Heart right ventricle (tissue), 16 donors: ENCODE data around the gene GRWD1. TPM values are rescaled to one million over a fixed set of nuclear protein-coding genes. Genes with fewer than 3 reads are reported as not detected.

ENCODE experiments used
- ATAC-seq, 8 donors: fragments of 200-7000 bp; cut with Tn5 transposase; one replicate each; pipeline ENCODE4 v1.9.1; 2020; ENCODE audit warnings: mild to moderate bottlenecking in 8 of 8, moderate library complexity in 8 of 8, moderate number of reproducible peaks in 1 of 8
- DNase-seq, 2 donors: peaks; one replicate each; pipeline ENCODE4 v3.0.0-alpha.2; 2020
- H3K27ac ChIP-seq, 10 donors: fragments of 200-600 bp; sonication (generic) in 2 of 10; one replicate each; pipeline versions ENCODE4 v1.5.0 to v1.8.0; 2020 to 2022; ENCODE audit warnings: mild to moderate bottlenecking in 3 of 10
- H3K27me3 ChIP-seq, 7 donors: fragments of 200-600 bp; one replicate each; pipeline ENCODE4 v1.8.0; 2021 to 2022; ENCODE audit warnings: mild to moderate bottlenecking in 2 of 7
- H3K36me3 ChIP-seq, 9 donors: fragments of 200-600 bp; sonication (generic) in 1 of 9; one replicate each; pipeline versions ENCODE4 v1.5.0 to v1.8.0; 2020 to 2022; ENCODE audit warnings: mild to moderate bottlenecking in 2 of 9
- H3K4me1 ChIP-seq, 9 donors: fragments of 200-600 bp; sonication (generic) in 1 of 9; one replicate each; pipeline versions ENCODE4 v1.5.0 to v1.8.0; 2020 to 2022; ENCODE audit warnings: mild to moderate bottlenecking in 4 of 9
- H3K4me3 ChIP-seq, 10 donors: fragments of 200-600 bp; sonication (generic) in 2 of 10; one replicate each; pipeline versions ENCODE4 v1.5.0 to v1.8.0; 2020 to 2022; ENCODE audit warnings: mild to moderate bottlenecking in 7 of 10, moderate library complexity in 2 of 10
- H3K9me3 ChIP-seq, 11 donors: fragments of 200-600 bp in 10 of 11; sonication (generic) in 2 of 11; one replicate each; pipeline versions ENCODE4 v1.5.0 to v1.8.0; 2013 to 2022; ENCODE audit warnings: mild to moderate bottlenecking in 2 of 11, control low read depth in 1 of 11, moderate library complexity in 1 of 11
- CTCF ChIP-seq, 9 donors: fragments of 200-600 bp; sonication (generic) in 2 of 9; IDR thresholded peaks; one replicate each; pipeline versions ENCODE4 v1.5.0 to v1.8.0; 2021 to 2022; ENCODE audit warnings: antibody characterized with exemption in 9 of 9, mild to moderate bottlenecking in 5 of 9, moderate library complexity in 1 of 9
- WGBS, 2 donors: extraction: QIAGEN DNeasy Blood & Tissue Kit; methylation state at CpG; one replicate each; pipeline ENCODE4 v1.1.7; 2013; ENCODE audit warnings: inconsistent platforms in 1 of 2; 5-methylcytosine and 5-hydroxymethylcytosine counted together
- intact Hi-C, 10 donors: fragments of 100-400 bp; cut with DNase I; formaldehyde crosslinking; loops; one replicate each; pipeline versions ENCODE4 v1.11.1 to v1.14.2; 2022
- polyA plus RNA-seq, 2 donors: library from polyadenylated mRNA; stranded (reverse); fragments of 200-250 nt; gene quantifications; one replicate each; pipeline ENCODE4 v1.2.3, GENCODE V29; 2013
- total RNA-seq, 10 donors: library from RNA; stranded (reverse); fragmentation: NEBNext Ultra II Directional in 3 of 10; extraction: Animal tissue kit (Norgen Biotek cat#: 25700) in 3 of 10; gene quantifications; one replicate each; pipeline versions ENCODE4 v1.2.1 to v1.2.4, GENCODE V29; 2021 to 2023
- donor health status: Arrhythmogenic right ventricular cardiomyopathy.
- donor health status: ischemic (EF 13 %, LVEDD 7.1; RV severe dilation, severe dysfunction).
- donor health status: healthy with polysubstance abuse.
- donor health status: DM: no; HTN: yes; CAD: no.
- donor health status: DM: no; HTN: no; CAD: no.
- donor health status: ischemic (EF 25% LVEDD 6.9; RV normal size, moderate dysfunction).
- donor health status: ischemic (EF 25% LVEDD 5.7; RV mildly dilated, moderate dysfunction).
- donor health status: healthy.
- donor health status: DM: yes; HTN: yes; CAD: no.
- donor health status: Ischemic cardiomyopathy.
- donor health status: ischemic (EF 35%, LVEDD 5.7; RV mildly dilated, moderate dysfunction).
- donor health status: nonischemic (EF 11% LVEDD 7.7; RV severe dilation, severe dysfunction).
- donor health status: DM: yes; HTN: yes; CAD: no.
- donor health status: PGD.
- donor health status: ischemic (EF 29% LVEDD 5.4; RV normal size, mild dysfunction).
- donor health status: nonischemic (EF 23%, LVEDD 6.1; RV moderate dilation, normal function).

GRWD1 gene
- total and polyA plus RNA-seq, 12 donors: 5.6 to 26.2 (median 17.0) TPM

DNA sequence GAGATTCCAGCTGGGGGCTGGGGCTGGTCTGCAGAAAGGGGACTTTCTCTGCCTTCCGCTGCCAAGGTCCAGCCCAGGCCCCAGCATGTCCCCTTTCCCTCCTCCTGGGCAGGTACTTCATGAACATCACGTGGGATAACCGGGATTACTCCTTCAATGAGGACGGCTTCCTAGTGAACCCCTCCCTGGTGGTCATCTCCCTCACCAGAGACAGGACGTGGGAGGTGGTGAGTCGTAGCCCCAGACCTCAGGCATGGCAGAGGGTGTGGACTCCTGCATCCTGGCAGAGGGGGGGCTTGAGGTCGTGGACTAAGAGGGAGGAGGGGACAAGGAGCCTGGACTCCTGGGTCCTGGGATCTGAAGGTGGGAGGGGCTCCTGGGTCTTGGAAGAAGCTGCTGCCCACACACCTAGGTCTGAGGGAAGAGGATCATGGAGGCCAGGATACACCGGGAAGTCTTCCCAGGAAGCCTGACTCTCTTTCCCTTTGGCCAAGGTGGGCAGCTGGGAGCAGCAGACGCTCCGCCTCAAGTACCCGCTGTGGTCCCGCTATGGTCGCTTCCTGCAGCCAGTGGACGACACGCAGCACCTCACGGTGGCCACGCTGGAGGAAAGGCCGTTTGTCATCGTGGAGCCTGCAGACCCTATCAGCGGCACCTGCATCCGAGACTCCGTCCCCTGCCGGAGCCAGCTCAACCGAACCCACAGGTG is 31.8 kb upstream of the GRWD1 start:
- intact Hi-C loops: no loop called here
- Histone ChIP-seq H3K27ac (no peak overlapping the region), H3K4me1 (peaks cover 0 to 16% (median 6%) of the 10 kb centered on the region in 9 donors), H3K36me3 (no peaks in the 10 kb centered on the region), H3K9me3 (no peaks in the 10 kb centered on the region), H3K4me3 (peak overlapping the region in 3 of 10 donors; percentile 27 to 33 (median 31)), H3K27me3 (peaks cover 0 to 27% (median 9%) of the 10 kb centered on the region in 7 donors)
- DNase-seq (no peak), ATAC-seq (no peak)
- whole genome bisulfite sequencing, 2 donors: 39 to 49% methylated on average over 24 of the region's 24 CpGs
- TF ChIP-seq CTCF (IDR thresholded peaks at IDR 0.05): no peak

DNA sequence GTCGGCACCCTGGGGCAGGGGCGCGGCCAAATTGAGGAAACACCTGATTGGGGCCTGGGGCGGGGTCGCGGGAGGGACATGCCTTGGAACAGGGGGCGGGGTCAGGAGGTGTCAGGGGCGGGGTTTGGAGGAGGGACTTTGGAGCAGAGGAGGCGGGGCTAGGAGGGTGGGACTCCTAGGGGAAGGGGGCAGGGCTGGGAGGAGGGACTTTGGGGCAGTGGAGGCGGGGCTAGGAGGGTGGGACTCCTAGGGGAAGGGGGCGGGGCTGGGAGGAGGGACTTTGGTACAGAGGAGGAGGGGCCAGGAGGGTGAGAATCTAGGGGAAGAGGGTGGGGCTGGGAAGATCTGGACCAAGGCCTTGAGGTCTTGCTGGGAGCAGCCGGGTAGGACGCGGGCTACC is 30.4 kb upstream of the GRWD1 start:
- no peaks in the 10 kb centered on the region for H3K9me3 ChIP-seq
- peaks cover 0 to 27% (median 9%) of the 10 kb centered on the region in 7 donors for H3K27me3 ChIP-seq
- TF ChIP-seq CTCF (IDR thresholded peaks at IDR 0.05): no peak
- intact Hi-C loops: no loop called here
- H3K4me1 ChIP-seq: peaks cover 0 to 16% (median 6%) of the 10 kb centered on the region in 9 donors
- ATAC-seq (peak; percentile 64 to 91 (median 85)), DNase-seq (peak; percentile 76 to 83)
- H3K4me3 ChIP-seq: peak overlapping the region in 7 of 10 donors; percentile 8 to 42 (median 31)
- H3K27ac ChIP-seq: no peak overlapping the region
- H3K36me3 ChIP-seq: no peaks in the 10 kb centered on the region
- WGBS, 2 donors: 26 to 30% methylated on average over 13 to 14 of the region's 14 CpGs

GRCh38 chr19:48415806-48416221 is 30.0 kb upstream of the GRWD1 start:
- H3K36me3 ChIP-seq: no peaks in the 10 kb centered on the region
- no peaks in the 10 kb centered on the region for H3K9me3 ChIP-seq
- intact Hi-C loops: no loop called here
- H3K4me3 ChIP-seq: peak overlapping the region in 5 of 10 donors; percentile 8 to 42 (median 24)
- peaks cover 0 to 27% (median 9%) of the 10 kb centered on the region in 7 donors for H3K27me3 ChIP-seq
- H3K4me1 ChIP-seq: peaks cover 0 to 16% (median 6%) of the 10 kb centered on the region in 9 donors
- ATAC-seq (peak in 3 of 8 donors; percentile 4 to 21 (median 10)), DNase-seq (no peak)
- no peak for TF ChIP-seq CTCF (IDR thresholded peaks at IDR 0.05)
- H3K27ac ChIP-seq: no peak overlapping the region
- 35 to 38% methylated on average over 30 of the region's 30 CpGs for WGBS, 2 donors

DNA sequence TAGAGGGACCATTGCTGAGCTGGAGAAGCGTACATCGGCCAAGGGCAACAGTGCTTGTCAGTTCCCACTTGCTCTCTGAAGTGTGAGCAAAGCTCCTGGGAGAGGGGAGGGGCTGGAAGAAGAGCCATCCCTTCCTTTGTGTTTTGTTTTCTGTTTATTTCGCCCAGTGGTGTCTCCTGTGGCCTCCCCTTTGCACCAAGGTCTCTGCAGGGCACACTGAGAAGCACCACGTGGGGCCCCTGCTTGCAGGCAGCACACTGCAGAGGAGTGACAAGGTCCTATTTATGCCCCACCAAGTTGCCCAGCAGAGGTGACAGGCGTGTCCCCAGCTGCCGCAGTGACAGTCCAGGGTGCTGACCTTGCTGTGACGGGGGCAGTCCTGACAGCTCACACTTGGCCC is 28.4 kb upstream of the GRWD1 start:
- H3K4me3 ChIP-seq: no peak overlapping the region
- peak in 5 of 8 donors; percentile 36 to 60 (median 50) for ATAC-seq
- H3K4me1 ChIP-seq: peaks cover 0 to 16% (median 6%) of the 10 kb centered on the region in 9 donors
- no peaks in the 10 kb centered on the region for H3K36me3 ChIP-seq
- H3K27me3 ChIP-seq: peaks cover 0 to 27% (median 9%) of the 10 kb centered on the region in 7 donors
- DNase-seq: no peak
- WGBS, 2 donors: 67 to 72% methylated on average over 7 of the region's 7 CpGs
- H3K27ac ChIP-seq: no peak overlapping the region
- no peaks in the 10 kb centered on the region for H3K9me3 ChIP-seq
- TF ChIP-seq CTCF (IDR thresholded peaks at IDR 0.05): no peak
- intact Hi-C loops: no loop called here
